Stimulated activated CD8-positive, alpha-beta memory T cell treated with anti-CD3 and anti-CD28 coated beads, Interleukin-4, amount 100 ng/mL, for 48 hours (primary cell): Measurements from ENCODE around the gene KRTAP13-3.

ENCODE experiments used
- DNase-seq: peaks from one replicate; pipeline ENCODE4 v3.0.0-alpha.2; 2020

Gene KRTAP13-3

GRCh38 chr21:30425826-30426225, at the start of gene KRTAP13-3:
TSS of gene KRTAP13-3 (minus strand) at chr21:30425926. CDS start at chr21:30425912, 14 bp downstream.
- no peak for DNase-seq

GRCh38 chr21:30468900-30469714, 43.4 kb upstream of the KRTAP13-3 start:
- DNase-seq = no peak

GRCh38 chr21:30463713-30464112, 38.0 kb upstream of the KRTAP13-3 start:
- no peak for DNase-seq

GRCh38 chr21:30448514-30448913, 22.8 kb upstream of the KRTAP13-3 start:
- DNase-seq = no peak

- DNase-seq = no peak
These were observed 21.3 kb upstream of the KRTAP13-3 start for GRCh38 chr21:30447056-30447455.

GRCh38 chr21:30444204-30444603, 18.5 kb upstream of the KRTAP13-3 start:
- no peak for DNase-seq

- DNase-seq = no peak
These were observed 17.5 kb upstream of the KRTAP13-3 start for GRCh38 chr21:30443226-30443625.

- DNase-seq = no peak
These were observed 14.2 kb upstream of the KRTAP13-3 start, which contains the start of gene KRTAP15-1 for GRCh38 chr21:30439975-30440374. TSS of gene KRTAP15-1 (plus strand) at chr21:30440275. CDS start at chr21:30440328, 53 bp downstream.

GRCh38 chr21:30437010-30437565, 11.4 kb upstream of the KRTAP13-3 start:
- DNase-seq = no peak

- peak; percentile 29 for DNase-seq
These were observed 8.4 kb upstream of the KRTAP13-3 start for GRCh38 chr21:30434033-30434631.

GRCh38 chr21:30430170-30430655, 4.5 kb upstream of the KRTAP13-3 start, which contains the start of gene KRTAP13-4:
TSS of gene KRTAP13-4 (plus strand) at chr21:30430220. CDS start at chr21:30430276, 56 bp downstream.
- no peak for DNase-seq

- DNase-seq = no peak
These were observed 1.0 kb upstream of the KRTAP13-3 start for GRCh38 chr21:30426731-30427130.

GRCh38 chr21:30415993-30416392, 9.7 kb downstream of the KRTAP13-3 start:
- no peak for DNase-seq

GRCh38 chr21:30408782-30409494, 16.8 kb downstream of the KRTAP13-3 start:
- peak; percentile 24 for DNase-seq

GRCh38 chr21:30395731-30396130, 30.0 kb downstream of the KRTAP13-3 start, which contains the start of gene KRTAP13-1:
TSS of gene KRTAP13-1 (plus strand) at chr21:30396031. CDS start at chr21:30396087, 56 bp downstream.
- no peak for DNase-seq

- DNase-seq = no peak
These were observed 34.2 kb downstream of the KRTAP13-3 start for GRCh38 chr21:30391492-30392025.

GRCh38 chr21:30382201-30382600, 43.5 kb downstream of the KRTAP13-3 start:
- DNase-seq = no peak
